ENCODE measurements around the gene MBTPS1. TPM values are rescaled to one million over a fixed set of nuclear protein-coding genes. Genes with fewer than 3 reads are reported as not detected.
"Not testable (repeated sequence)": the region's sequence is repeated elsewhere in the genome, so short reads cannot be mapped to it uniquely, and the experiment has no call there.

The MBTPS1 gene
- polyA plus RNA-seq, 3 donors = 106 to 107 (median 106) TPM

GRCh38 chr16:84137769-84138357 is 21.1 kb upstream of the MBTPS1 start:
- no peak for DNase-seq (ENCODE audit: low read depth in 3 of 3, low spot score in 2 of 3)

DNA sequence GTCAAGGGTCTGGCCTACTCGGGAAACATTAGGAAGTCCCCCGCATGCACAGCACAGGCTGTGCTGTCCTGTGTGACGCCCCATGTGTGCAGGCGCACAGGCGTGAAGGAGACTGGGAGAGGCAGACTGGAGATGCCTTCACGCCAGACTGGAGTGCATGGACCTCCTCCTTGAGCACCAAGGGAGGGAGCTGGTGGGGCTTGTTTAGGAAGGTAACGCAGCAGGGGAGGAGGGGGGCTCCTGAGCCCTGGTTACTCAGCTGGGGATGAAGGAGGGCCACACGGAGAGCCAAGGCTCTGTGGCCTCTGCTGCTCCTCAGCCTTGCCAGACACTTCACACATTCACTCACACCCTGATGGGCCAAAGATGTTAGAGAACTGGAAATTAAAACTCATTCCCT is 20.5 kb upstream of the MBTPS1 start:
- DNase-seq (ENCODE audit: low read depth in 3 of 3, low spot score in 2 of 3) = no peak

DNA sequence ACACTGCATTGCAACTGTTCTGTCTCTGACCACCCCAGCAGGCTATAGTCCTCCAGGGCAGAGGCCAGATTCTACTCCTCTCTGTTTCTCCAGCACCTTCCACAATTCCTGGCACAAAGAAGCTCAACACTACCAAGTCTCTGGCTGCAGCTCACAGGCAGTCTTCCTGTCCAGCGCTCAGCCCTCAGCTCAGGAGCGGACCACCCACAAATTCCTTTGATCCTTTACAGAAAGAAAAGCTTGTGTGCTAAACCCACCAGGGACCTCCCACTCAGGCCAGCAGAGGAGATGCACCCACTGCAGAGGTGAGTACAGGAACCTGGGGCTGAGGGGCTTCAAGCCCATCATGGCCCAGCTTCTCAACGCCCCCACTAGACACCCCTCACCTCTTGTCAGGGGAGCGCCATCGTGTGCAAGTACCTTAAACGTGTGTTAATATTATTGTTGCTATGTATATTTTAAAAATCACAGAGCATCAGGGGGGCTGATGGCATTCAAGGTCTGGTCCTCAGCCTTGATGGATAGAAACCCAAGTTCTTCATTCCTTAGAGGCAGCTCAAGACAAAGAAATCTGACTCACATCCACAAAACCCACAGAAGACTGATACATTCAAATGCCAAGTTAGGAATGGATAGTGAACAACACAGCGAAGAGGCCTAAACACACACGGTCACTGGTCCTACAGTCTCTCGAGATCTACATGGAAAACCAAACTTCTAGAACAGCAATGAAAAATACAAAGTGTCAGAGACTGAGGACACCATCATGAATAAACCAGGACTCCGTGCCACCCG is 19.8 kb upstream of the MBTPS1 start:
- no peak for DNase-seq (ENCODE audit: low read depth in 3 of 3, low spot score in 2 of 3)

- no peak for DNase-seq (ENCODE audit: low read depth in 3 of 3, low spot score in 2 of 3)
Measured at GRCh38 chr16:84132527-84133285, 16.0 kb upstream of the MBTPS1 start.

- DNase-seq (ENCODE audit: low read depth in 3 of 3, low spot score in 2 of 3) = no peak
Measured at GRCh38 chr16:84131117-84131516, 14.4 kb upstream of the MBTPS1 start.

GRCh38 chr16:84124257-84125073 is 7.7 kb upstream of the MBTPS1 start:
- DNase-seq (ENCODE audit: low read depth in 3 of 3, low spot score in 2 of 3) = no peak

- no peak for DNase-seq (ENCODE audit: low read depth in 3 of 3, low spot score in 2 of 3)
Measured at GRCh38 chr16:84121007-84121406, 4.3 kb upstream of the MBTPS1 start.

- DNase-seq (ENCODE audit: low read depth in 3 of 3, low spot score in 2 of 3) = no peak
Measured at GRCh38 chr16:84120023-84120422, 3.3 kb upstream of the MBTPS1 start.

DNA sequence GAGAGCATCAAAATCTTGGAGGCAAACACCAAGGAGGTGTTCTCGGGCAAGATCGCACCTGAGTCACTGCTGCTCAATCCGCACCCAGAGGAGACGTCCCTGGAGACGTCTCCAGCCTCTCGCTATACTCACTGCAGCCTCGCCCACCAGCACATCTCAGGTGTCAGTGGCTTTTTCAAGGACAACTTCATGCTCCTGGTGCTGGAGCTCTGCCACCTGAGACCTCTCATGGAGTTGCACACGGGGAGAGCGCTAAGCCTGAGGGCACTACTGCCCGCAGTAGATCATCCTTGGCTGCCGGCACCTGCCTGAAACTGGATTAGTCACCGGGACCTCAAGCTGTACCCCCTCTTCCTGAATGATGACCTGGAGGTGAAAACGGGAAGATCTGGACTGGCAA is 2.6 kb upstream of the MBTPS1 start:
- DNase-seq (ENCODE audit: low read depth in 3 of 3, low spot score in 2 of 3) = no peak

DNA sequence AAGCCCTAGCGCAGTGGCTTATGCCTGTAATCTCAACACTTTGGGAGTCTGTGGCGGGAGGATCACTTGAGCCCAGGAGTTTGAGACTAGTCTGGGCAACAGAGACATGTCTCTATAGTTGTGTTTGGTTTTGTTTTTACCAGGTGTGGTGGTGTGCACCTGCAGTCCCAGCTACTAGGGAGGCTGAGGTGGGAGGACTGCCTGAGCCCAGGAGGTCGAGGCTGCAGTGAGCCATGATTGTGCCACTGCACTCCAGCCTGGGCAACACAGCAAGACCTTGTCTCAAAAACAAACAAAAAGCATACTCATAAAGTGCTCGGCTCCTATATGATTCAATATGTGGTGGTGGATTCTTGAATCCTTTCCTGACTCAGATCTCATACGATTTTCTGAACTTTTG is 1.6 kb upstream of the MBTPS1 start:
- not testable (repeated sequence) for DNase-seq (ENCODE audit: low read depth in 3 of 3, low spot score in 2 of 3)

DNA sequence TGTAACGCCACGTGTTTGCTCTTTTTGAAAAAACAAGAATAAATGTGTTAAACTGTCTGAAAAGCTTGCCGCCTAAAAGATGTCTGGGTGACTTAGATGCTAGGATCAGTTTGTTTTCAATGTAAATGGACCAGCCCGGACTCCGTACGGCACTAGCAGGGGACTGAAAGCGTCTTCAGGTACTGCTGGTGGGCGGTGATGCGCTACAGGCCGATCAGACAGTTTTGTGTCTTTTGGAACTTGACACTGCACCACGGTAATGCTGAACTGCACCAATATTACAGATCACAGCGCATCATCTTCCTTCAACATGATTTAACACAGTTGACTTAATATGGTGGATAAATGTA is 727 bp upstream of the MBTPS1 start:
- DNase-seq (ENCODE audit: low read depth in 3 of 3, low spot score in 2 of 3) = peak in 1 of 3 donors; percentile 31

DNA sequence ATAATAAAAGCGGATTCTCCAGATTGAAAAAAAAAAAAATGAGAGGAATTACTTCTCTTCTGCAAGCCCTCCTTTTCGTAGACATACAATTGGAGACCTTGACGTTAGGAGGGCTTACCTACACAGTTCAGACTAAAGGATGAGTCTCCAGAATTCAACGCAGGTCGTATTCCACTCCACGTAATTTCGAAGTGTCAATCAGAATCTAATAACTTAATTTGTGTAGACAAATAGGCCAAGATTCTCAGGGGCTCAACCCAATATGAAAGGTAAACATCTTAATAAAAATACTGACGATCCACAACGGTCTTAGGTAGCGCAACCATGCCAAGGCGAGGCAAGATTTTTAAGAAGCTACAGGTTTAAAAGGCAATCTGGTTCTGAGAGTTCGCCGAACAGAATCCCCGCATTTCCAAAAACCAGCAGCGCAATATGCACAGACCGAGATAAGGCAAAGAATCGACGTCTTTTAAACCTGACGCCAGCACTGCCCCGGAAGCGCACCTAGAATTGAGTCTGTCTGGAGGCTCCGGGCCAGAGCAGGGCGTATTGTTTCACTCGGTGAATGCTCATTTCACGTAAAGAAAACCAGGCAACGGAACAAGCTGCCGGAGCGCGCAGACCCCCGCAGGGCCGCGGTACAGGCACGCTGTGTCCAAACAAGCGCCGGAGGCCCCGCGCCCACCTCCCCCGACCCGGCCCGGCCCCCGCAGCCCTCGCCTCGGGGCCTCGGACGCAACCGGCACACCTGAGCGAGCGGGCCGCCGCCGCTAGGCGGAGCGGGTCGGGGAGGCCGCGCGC is 623 bp downstream of the MBTPS1 start:
- no peak for DNase-seq (ENCODE audit: low read depth in 3 of 3, low spot score in 2 of 3)

GRCh38 chr16:84111949-84112348 is 4.8 kb downstream of the MBTPS1 start:
- DNase-seq (ENCODE audit: low read depth in 3 of 3, low spot score in 2 of 3) = not testable (repeated sequence)

DNA sequence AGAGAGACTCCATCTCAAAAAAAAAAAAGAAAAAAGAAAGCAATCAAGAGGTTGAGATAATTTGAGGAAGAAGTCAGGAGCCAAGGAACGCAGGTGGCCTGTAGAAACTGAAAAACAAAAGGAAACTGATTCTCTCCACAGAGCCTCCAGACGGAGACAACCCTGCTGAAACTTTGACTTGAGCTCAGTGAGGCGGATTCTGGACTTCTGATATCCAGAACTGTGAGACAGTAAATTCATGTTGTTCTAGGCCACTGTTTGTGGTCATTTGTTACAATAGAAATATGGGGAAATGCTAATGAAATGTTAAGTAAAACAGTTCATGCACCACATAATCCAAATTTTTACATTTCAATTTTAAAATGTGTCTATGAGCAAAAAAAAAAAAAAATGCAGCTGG is 5.2 kb downstream of the MBTPS1 start:
- no peak for DNase-seq (ENCODE audit: low read depth in 3 of 3, low spot score in 2 of 3)

DNA sequence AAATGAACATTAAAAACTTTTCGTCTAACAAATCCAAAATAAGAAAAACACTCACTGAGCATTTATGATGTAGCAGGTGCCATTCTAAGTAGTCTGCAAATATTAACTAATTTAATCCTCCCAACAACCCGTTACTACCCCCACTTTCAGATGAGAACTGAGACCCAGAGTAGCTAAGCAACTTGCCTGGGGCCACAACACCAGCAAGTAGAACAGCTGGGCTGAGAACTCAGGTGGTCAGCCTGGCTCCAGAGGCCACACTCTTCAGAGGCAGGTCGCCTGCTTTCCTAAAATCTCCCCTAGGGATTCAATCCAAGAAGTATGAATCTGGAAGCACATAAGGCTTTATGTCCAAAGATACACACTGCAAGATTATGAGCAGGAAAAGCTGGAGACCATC is 6.2 kb downstream of the MBTPS1 start:
- no peak for DNase-seq (ENCODE audit: low read depth in 3 of 3, low spot score in 2 of 3)

GRCh38 chr16:84109598-84110335 is 7.0 kb downstream of the MBTPS1 start:
- no peak for DNase-seq (ENCODE audit: low read depth in 3 of 3, low spot score in 2 of 3)

DNA sequence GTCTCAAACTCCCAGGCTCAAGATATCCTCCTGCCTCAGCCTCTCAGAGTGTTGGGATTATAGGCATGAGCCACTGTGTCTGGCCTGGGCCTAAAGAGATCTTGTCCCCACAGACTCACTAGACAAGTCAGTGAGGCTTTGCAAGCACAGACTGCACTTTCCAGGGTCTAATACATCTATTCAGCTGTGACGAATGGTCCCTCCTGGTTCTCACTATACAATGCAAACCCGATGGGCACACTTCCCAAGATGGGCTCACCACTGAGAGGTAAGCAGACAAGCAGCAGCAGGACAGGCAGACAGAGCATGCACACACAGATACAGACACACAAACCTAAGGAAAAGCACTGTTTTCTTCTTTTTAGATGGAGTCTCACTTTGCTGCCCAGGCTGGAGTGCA is 8.8 kb downstream of the MBTPS1 start:
- DNase-seq (ENCODE audit: low read depth in 3 of 3, low spot score in 2 of 3) = no peak

DNA sequence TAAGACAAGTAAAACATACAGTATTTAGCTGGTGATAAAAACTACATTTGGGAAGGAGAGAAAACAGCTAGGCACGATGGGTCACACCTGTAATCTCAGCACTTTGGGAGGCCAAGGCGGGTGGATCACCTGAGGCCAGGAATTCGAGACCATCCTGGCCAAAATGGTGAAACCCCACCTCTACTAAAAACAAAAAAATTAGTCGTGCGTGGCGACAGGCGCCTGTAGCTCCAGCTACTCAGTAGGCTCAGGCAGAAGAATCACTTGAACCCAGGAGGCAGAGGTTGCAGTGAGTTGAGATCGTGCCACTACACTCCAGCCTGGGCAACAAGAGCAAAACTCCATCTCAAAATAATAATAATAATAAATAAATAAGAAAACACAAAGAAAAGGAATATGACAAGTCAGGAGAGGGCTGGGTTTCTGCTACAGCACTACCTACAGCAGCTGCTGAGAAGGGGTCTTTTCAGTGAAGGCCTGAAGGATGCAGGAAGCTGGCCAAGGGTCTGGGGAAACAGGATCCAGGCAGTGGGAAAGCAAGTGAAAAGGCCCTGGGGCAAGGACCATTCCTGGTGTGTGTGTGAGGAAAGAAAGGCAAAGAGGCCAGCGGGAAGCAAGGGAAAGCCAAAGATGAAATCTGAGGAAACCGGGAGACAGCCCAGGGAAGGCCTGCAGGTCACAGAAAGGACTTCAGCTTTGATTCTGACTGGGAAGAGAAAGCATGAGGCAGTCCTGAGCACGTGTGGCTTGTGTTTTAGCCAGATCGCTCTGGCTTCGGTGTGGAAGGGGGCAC is 10.6 kb downstream of the MBTPS1 start:
- DNase-seq (ENCODE audit: low read depth in 3 of 3, low spot score in 2 of 3) = no peak
